GM20000 (cell line): ENCODE data around the gene ZDHHC3.
"Not testable (repeated sequence)": the region's sequence is repeated elsewhere in the genome, so short reads cannot be mapped to it uniquely, and the experiment has no call there.

Experiments
- DNase-seq: peaks from one replicate; pipeline ENCODE4 v3.0.0; 2012; ENCODE audit warnings: low spot score
- CTCF ChIP-seq: IDR thresholded peaks from 2 replicates; pipeline ENCODE4 v1.5.1; 2012; ENCODE audit warnings: mild to moderate bottlenecking, control low read depth; ENCODE audit errors: extremely low read depth, missing control alignments

Gene ZDHHC3

GRCh38 chr3:44955917-44956316 is 20.1 kb downstream of the ZDHHC3 start:
- TF ChIP-seq CTCF, result no peak

GRCh38 chr3:44954962-44955361 is 21.0 kb downstream of the ZDHHC3 start:
- peak; percentile 54 for DNase-seq
- no peak for TF ChIP-seq CTCF

More at GRCh38 chr3:44955917-44956316, 20.1 kb downstream of the ZDHHC3 start:
- no peak for DNase-seq

- no peak for TF ChIP-seq CTCF
- no peak for DNase-seq
These were observed 21.7 kb downstream of the ZDHHC3 start for GRCh38 chr3:44954304-44954703.

GRCh38 chr3:44952689-44953088 is 23.3 kb downstream of the ZDHHC3 start:
- no peak for DNase-seq

GRCh38 chr3:44950275-44950734 is 25.7 kb downstream of the ZDHHC3 start:
- DNase-seq, result no peak
- no peak for TF ChIP-seq CTCF

More at GRCh38 chr3:44952689-44953088, 23.3 kb downstream of the ZDHHC3 start:
- no peak for TF ChIP-seq CTCF

GRCh38 chr3:44949770-44950169 is 26.2 kb downstream of the ZDHHC3 start:
- DNase-seq, result not testable (repeated sequence)

GRCh38 chr3:44948239-44948638 is 27.7 kb downstream of the ZDHHC3 start:
- DNase-seq, result no peak
- TF ChIP-seq CTCF, result no peak

GRCh38 chr3:44942202-44942921 is 33.6 kb downstream of the ZDHHC3 start:
- no peak for DNase-seq
- no peak for TF ChIP-seq CTCF
